ENCODE results near the gene KRT8.

KRT8 gene

DNA sequence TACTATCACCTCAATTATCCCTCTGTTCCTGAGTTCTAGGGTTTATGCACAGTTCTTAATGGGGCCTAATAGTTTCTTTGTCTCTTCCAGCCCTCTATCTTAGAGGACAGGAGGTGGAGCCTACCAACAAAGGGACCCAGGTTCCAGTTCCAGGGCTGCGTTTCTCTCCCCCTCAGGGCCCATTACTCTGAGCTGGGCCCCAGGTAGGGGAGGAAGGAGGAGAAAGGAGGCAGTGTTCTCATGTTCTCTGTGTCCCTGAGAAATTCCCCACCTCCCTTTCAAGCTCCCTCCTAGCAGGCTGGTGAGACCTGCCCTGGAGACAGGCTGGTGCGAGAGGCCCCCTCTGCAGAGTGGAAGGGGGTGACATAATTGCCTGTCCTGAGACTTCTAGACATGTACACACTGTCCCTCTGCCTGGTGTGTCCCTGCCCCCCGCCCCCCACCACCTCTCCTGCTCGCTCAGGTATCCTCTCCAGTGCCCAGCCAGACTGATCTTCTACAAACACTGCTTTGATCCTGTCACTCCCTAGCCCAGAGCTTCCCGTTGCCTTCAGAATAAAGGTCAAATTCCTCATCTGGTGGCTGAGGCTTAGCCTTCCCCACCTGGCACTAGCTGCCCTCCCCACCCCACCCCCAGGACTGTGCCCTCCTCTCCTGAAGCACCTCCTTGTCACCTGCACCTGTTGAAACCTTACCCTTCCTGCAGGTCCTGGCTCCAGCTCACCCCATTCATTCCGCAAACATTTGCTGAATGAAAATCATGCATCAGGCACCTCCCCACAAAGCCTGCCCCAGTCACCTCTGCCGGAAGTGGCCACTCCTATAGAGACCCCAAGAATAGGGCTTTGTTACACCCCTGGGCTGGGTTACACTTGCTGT lies 21.1 kb upstream of the KRT8 start:
- no peak for DNase-seq (ENCODE audit: low read depth)

DNA sequence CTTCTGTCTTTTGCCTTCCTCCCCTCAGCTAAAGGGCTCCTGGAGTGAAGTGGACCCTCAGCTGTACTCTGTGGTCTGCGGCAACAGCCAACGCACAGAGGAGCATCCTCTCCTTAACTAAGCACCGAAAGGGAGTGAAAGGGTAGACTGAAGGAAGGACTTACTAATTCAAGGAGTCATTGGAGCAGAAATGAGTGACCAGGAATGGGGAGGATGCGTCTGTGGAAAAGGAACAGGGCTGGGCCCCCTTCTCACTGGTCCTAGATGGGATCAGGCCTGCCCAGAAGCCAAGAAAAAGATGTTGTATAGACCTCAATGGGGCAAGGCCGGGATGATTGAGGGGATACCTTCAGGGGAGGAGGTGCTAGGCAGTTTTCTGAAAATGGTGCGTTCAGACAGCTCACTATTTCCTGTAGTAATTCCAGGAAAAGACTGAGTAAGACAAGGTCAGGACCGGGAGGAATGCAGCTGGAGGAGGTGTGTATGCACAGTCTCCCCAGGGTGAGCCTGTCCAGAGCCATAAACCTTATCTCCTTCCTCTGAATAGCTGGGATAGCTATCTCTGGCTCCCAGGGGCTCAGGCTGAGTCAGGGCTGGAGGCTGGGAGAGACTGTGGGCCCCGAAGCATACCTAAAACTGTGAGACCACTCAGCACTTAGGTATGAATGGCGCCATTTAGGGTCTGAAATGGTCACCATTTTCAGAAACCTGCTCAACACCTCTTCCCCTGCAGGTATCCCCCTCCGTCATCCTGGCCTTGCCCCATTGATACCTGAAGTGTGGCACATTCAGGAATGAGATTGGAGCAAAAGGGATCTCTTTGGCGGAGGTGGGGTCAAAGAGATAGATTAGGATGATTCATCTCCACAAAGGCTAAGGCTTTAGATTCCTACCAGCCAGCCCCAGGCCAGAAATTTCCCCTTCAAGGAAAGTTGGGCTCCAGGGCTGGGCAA lies 20.2 kb upstream of the KRT8 start:
- no peak for DNase-seq (ENCODE audit: low read depth)

DNA sequence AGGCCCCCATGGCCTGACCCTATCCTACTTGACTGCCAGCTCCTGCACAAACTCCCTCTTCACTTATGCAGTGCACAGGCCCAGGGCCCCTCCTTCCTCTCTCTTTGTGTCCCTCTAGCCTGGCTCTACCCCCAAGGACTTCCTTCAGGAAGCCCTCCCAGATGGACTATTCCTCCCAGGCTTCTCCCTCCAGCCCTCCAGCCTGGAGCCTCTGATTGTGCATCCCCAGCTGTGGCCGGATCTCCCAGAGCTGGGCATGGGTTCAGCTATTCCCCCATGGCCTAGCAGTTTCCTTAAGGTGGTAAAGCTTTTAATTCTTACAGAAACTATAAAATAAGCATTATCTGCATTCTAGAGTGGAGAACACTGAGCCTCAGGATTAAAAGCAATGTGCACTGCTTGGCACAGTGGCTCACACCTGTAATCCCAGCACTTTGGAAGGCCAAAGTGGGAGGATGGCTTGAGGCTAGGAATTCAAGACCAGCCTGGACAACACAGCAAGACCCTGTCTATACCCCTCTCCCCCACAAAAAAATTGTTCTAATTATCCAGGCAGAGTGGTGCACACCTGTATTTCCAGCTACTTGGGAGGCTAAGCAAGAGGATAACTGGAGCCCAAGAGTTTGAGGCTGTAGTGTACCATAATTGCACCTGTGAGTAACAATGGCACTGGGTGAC lies 16.8 kb upstream of the KRT8 start:
- DNase-seq (ENCODE audit: low read depth): no peak

DNA sequence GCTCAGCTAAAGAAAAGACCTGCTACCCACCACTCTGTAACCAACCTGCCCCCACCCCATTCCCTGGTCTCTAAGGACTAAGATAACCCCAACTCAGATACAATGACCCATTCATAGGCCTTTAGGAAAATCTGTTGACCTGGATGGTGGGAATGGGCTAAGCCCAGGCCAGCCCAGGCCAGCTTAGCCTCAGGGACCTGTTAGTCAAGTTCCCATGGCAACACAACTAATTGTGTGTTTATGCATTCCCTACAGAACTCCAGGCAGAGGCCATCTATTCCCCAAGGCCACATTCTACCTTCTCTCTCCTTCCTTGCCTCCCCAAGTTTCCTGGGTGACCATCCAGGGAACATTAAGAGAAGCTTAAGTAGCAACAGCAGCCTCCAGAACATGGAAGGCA lies 16.1 kb upstream of the KRT8 start:
- DNase-seq (ENCODE audit: low read depth): no peak

DNA sequence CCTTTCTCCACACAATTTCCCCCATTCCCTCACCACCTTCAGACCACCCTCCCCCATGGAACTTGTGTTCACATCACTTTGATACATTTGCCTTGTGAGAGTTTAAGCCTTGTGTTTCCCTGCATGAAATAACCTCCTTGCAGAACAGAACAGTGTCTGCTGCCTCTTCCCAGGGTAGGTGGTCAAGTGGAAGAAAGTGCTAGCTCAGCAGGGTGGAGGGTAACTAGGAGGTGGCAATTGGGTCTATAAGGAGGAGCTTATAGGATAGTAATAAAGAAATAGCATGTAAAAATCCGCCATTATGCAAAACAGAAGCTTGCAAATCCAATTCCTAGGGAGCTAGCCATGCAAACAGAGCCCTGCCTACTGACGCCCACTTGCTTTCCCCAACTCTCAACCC lies 13.9 kb upstream of the KRT8 start:
- DNase-seq (ENCODE audit: low read depth): no peak

DNA sequence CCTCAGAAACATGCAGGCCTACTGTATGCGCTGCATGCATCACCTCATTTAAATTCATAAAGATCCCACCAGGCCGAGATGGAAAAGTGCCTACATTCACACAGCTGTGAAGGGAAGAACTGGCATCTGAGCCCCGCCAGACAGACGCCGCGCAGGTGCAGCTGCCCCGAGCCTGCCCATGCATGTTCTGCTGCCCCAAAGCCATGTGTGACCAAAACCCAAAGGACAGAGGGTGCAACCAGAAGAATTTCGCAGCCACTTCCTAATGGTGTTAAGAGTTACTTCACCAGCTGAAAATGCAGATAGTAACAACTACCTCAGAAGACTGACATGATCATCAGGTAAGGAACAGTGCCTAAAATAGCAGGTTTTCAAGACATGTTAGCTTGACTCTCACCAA lies 13.5 kb upstream of the KRT8 start:
- no peak for DNase-seq (ENCODE audit: low read depth)

DNA sequence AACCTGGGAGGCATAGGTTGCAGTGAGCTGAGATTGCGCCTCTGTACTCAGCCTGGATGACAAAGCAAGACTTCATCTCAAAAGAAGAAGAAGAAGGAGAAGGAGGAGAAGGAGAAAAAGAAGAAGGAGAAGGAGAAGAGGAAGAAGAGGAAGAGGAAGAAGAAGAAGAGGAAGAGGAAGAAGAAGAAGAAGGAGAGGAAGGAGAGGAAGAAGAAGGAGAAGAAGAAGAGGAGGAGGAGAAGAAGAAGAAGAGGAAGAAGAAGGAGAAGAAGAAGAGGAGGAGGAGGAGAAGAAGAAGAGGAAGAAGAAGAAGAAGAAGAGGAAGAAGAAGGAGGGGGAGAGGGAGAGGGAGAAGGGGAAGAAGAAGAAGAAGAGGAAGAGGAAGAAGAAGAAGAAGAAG lies 12.9 kb upstream of the KRT8 start:
- no peak for DNase-seq (ENCODE audit: low read depth)

DNA sequence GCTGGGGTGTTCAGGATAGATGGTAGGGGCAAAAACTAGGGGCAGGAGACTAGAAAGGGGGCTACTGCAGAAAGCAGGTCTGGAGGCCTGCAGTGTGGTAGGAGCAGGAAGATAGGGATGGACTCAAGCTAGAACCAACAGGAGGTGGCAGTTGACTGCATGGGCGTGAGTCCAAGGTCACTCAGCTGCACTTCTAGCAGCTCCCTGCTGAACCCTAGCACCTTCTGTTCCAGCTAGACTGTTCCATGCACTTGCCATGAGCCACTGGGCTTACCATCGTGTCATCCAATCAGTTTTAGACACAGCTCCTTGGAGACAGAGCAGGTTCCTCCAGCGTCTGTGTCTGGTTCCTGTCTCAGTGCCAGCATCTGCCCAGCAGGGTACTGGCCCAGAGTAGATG lies 11.3 kb upstream of the KRT8 start:
- no peak for DNase-seq (ENCODE audit: low read depth)

DNA sequence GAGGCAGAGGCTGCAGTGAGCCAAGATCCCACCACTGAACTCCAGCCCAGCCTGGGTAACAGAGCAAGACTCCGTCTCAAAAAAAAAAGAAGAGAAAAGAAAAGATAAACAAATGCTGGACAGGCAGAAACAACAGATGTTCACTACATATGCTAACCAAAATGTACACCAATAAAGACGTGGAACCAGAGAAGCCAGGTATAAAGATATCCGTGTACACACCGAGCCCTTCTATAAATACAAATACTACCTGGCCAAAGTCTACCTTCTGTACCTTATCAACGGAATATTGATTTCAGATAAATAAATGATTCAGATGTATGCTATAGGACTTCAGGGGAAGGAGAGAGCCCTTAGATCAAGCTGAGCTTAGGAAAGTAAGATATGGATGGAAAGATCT lies 10.8 kb upstream of the KRT8 start:
- no peak for DNase-seq (ENCODE audit: low read depth)

DNA sequence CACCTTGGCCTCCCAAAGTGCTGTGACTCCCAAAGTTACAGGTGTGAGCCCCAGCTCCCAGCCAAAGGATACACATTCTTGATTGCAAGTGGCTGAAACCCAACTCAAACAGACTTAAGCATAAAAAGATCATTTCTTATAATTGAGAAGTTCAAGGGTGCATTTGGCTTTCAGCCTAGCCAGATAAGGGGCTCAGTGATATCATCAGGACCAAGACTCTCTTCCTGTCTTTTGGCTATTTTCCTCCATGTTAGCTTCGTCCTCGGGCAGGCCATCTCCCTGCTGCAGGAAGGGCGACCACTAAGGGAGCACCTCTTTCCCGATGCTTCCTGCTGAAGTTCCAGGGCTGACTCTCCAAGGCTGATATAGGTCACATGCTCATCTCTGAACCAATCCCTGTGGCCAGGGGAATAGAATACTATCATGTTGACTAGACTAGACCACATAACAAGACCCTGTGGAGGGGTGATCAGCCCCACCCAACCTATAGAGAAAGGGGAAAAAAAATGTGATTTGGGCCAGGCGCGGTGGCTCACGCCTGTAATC lies 9.8 kb upstream of the KRT8 start:
- no peak for DNase-seq (ENCODE audit: low read depth)

DNA sequence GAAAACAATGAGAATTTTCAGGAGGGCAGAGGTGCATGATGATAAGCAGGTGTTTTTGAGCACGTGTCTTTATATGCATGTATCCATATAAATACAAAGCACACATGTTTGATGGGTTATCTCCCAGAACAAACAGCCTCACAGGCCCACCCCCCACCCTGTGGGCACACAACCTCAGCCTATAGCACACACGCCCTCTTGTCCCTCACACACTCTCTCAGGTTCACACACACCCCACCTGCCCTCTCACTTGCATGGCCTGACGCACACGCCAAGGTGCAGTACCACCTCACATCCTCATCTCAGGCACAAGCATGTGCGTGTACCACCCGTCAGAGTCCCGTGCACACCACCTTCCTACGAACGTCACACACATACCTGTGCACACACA lies 8.6 kb upstream of the KRT8 start:
- DNase-seq (ENCODE audit: low read depth): no peak

DNA sequence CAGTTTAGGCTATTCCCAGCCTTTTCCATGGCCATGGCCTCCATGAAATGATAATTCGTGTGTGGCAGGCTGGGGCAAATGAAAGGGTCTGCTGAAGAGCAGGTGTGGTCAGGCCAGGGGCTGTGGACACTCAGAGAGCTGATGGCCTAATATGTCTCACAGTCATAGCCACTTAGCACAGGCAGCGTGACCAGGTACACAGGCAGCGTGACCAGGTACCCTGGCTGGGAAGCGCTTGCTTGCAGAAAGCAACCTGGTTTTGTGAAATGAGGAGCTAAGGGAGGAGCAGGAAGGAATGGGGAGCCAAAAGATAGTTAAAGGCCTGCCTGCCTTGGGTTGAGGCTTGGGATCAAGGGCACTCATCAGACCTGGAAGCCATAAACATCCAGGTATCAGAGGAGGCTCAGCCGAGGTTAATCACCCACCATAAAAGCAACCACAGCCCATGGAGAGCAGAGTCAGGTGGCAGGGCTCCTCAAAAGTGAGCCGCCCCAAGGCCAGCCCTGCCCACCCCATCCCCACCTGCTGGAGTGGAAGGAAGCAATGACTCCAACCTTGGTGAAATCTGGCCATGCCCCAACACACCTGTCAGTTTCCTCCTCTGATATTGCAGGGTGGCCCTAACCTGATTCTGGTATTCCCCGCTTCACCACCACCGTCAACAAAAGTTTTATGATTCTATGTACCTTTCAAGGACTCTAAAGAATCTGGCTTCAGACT lies 8.0 kb upstream of the KRT8 start:
- no peak for DNase-seq (ENCODE audit: low read depth)

DNA sequence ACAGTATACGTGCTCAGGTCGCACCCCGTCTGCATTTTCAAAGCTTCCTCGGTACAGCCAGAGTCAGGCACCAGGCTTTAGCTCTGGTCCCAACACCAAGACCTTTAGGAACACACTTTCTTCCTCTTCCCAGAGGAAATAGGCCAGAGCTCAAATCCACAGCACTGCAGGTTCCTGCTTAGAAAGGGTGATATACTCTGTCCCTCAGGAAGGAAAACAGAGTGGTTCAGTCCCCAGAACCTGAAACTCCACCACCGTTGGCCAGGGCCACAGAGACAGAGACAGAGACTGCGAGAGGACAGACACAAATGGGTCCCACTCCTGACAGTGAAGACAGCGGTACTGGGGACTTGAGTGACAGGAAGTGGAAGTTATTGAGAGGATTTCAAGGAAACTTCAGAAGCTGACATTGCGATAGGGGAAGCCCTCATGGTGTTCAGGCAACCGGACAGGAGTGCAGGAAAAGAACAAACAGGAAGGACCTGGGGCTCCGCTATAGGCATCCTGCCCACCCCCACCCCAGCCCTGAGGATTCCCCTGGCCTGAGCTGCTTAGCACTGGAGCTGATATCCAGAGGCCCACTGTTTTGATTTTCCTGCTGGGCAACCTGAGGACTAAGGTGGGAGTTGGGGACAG lies 5.5 kb upstream of the KRT8 start:
- no peak for DNase-seq (ENCODE audit: low read depth)

DNA sequence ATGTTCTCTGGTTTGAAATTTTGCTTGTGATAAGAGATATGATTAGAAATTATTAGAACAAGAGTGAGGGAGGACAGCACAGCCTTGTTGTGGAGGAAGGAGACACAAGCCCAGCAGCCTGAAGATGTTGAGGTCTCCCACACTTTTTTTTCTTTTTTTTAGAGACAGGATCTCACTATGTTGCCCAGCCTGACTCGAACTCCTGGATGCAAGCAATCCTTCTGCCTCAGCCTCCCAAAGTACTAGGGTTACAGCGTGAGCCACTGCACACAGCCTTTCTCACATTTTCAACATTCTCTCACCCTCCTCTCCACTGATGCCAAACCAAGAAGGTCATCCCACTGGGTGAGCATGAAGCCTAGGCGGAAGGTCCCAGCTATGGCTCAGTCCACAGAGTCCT lies 4.9 kb upstream of the KRT8 start:
- no peak for DNase-seq (ENCODE audit: low read depth)

DNA sequence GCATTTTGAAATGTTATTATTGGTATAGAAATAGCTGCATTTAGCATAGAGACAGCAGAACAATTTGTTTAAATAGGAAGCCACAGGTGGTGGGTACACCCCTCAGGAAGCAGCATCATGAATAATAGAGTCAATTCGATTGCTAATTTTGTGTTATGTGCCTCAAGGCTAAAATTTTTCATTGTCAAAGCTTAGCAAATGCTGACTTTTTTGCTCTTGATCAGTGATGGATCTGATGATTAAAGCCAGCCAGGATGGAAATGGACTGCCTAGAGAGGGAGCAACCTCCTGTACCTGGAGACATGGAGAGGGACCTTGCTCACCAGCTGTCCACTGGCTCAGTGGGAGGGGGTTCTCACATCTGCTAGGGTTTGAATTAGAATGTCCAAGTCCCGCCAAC lies 4.5 kb upstream of the KRT8 start:
- DNase-seq (ENCODE audit: low read depth): no peak

DNA sequence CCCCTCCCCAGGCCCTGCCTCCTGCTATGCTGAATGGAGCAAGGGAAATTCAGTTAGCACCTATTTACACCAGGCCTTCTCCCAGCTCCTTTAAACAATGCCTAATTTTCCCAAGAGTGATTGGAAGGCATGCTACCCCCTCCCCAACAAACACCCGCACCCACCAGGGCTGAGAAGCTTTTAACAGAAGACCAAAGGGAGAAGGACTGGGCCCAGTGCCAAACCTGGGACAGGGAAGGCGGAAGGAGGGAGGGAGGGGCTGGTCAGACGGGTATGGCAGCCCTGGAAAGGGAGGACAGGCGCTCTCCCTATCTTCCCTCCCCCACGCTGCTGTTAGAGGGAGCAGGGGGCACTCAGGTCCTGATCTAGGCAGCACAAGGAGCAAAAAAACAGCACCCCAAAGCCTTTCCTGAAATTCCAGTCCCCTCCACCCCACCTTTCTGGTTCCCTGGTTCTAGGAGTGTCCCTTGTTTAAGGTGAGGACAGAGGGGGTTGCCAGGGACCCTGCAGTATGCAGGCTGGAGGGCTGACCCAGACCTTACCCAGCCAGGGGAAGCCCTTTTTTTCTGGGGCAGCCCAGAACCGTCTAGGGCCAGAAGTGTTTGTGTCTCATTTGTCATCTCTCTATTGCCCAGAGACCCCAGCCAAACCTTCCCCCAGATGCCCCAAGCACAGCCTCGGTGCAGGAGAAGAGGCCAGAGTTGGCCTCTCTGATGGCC lies 2.4 kb upstream of the KRT8 start:
- no peak for DNase-seq (ENCODE audit: low read depth)

DNA sequence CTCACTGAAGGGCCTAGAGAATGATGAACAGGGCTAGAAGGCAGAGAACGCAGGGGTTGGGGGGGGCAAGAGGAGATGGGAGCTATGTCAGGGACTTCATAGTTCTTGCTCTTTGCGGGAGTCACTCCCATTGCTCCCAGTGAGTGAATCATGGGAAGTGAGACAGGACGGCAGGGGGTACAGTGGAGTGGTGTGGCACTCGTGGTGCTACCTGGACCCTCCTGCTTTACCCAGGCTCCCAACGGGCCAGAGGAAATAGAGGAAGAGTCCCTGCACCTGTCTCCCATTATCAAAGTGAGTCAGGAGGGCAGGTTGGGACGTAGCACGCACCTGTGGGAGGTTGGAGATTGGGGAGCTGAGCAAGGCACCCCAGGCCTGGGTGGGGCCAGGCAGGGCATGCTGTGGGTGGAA lies 1.3 kb upstream of the KRT8 start:
- DNase-seq (ENCODE audit: low read depth): no peak

DNA sequence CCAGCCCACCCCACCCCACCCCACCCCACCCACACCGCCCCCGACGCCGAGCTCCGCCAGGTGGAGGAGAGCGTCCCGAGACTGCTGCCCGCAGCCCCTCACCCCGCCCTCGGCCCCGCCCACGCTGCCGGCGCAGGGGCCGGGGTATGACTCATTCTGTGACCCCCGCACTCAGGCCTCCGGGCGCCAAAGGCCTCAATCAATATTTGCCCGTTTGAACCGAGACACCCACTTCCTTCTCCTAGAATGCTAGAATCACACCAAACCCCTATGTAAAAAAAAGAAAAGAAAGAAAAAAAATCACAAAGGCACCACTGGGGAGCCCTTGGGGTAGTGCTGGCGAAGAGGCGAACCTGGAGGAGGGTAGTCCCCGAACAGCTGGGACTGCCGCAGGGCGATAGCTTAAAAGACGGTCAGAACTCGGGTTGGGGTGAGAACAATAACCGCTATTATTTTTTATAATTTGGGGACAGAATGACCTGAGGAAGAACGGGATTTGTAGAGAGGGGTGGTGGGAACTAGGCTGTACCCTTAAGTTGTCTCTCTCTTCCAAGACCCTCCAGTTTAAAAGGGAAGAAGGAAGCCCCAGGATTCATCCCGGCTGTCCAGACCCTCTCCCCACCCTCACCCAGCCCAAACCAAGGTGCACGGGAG lies 894 bp downstream of the KRT8 start:
- DNase-seq (ENCODE audit: low read depth): no peak

DNA sequence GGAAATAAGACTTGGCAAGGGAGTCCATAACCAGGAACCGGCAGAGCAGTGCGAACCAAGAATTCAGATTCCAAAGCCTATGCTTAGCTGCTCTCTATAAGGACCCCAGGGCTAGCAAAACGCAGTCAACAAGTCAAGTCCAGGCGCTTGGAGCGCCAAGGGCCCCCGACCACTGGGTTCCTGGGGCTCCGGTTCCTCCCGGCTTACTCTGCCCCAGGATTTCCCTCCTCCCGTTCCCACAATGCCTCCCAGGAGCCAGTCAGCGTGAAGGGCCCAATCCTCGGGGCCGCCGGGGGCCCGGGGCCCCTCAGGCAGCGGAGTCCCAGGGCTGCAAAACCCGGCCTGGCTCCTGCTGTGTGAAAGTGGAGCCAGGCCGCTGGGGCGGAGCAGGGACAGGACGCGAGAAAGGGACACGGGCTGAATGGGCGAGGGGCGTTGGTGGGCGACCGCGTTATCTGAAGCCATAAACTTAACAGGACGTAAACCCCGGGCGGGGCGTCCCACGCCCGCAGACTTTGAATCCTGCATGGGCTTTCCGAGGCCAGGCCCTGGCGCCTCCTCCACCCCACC lies 1.5 kb downstream of the KRT8 start:
- DNase-seq (ENCODE audit: low read depth): peak; percentile 18
